Measurements from ENCODE around the gene YARS1. TPM values are rescaled to one million over a fixed set of nuclear protein-coding genes. Genes with fewer than 3 reads are reported as not detected.

The YARS1 gene
- total and polyA plus RNA-seq, 2 of the 13 experiments (the other 11 are each of a cell fraction or from before 2014, with no cell fraction given) = 50.1 to 113 TPM

DNA sequence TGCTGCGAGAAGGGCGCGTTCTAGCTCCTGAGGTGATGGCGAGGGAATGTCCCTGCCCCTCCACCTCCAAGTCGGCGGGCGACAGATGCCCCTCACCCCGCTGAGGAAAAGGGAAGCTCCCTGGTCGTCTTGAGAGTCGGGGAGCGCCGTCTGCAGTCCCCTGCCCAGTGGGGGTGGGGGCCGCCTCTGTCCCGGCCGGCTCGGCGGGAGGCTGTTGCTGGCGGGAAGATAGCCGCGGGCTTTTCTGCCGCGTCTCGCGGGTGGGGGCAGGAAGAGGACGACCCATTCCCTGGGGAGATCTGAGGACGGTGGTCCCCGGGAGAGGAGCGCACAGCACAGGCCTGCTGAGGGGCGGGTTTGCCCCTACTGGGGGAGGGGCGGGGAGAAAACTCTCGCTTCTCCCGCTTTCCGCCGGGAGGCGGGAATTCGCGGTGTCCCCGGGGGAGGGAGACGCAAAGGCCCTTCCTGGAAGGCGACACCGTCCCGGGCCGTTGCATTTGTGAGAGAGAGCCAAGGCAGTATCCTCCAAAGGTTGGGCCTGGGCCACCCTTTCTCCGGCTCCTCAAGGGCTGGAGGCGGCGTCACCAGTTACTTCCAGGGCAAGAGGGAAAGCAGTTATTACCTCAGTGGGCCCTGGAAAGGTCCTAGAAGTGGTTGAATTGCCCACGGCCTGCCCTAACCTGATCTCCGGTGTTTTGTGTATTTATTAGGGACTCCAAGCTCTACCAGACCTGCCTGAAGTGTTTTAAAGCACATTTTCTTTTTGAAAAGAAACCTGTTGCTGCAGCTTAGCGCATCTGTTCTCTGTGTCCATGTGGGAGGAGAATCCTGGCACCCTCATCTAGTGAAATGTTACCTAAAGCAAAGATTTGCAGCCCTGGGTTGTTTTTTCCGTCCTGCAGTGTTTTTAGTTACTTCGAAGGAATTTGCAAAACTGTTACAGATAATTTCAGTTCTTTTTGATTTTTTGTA, 943 bp upstream of the YARS1 start:
- peak; percentile 69 for ATAC-seq
- H4K20me1 ChIP-seq (ENCODE audit: insufficient read depth, low read length) = peaks cover 12% of the 10 kb centered on the region
- in situ Hi-C loops (cut with HindIII; ENCODE audit: extremely low pct_ligation_motif_present, low pct_unique_long_range_greater_than_20kb) = no loop called here
- BruUV-seq (replicated peaks) = TSS peak; percentile 84
- WGBS (ENCODE audit: low lambda C conversion rate) = 5% methylated on average over 24 of the region's 51 CpGs
- H3K27ac ChIP-seq (ENCODE audit: extremely low read length, insufficient read depth, low read length) = peak overlapping the region; percentile 93
- peak overlapping the region; percentile 83 to 100 (median 86) for H3K4me3 ChIP-seq (replicated peaks in 1 of 3; ENCODE audit: insufficient read depth in 1 of 3, low read depth in 2 of 3, low read length in 3 of 3)
- DNase-seq (ENCODE audit: low spot score) = peak; percentile 67
- H3K4me2 ChIP-seq (ENCODE audit: low read depth, low read length) = peak overlapping the region; percentile 90
- intact Hi-C loops (cut with micrococcal nuclease; ENCODE audit: unreplicated experiment) = loop anchor here (5.0 kb wide), 1 partner anchor 54 kb away; the partner anchor contains the start of gene FNDC5
- no peak overlapping the region for H2AFZ ChIP-seq (ENCODE audit: low read length)
- H3K36me3 ChIP-seq (replicated peaks in 1 of 2; ENCODE audit: control insufficient read depth in 1 of 2, insufficient read depth in 2 of 2, low read length in 2 of 2) = peaks cover 0 to 7% of the 10 kb centered on the region in 2 experiments; a peak in 2 of 5 replicates
- H3K9ac ChIP-seq (ENCODE audit: insufficient read depth, low read depth, low read length) = peak overlapping the region; percentile 94
- ChIA-PET POLR2A (interaction anchor here (0.6 to 1.6 kb wide), 5 partner anchors 106 to 309 kb away, joined by 3 to 5 read pairs (median 4); partner anchors contain the start of gene RBBP4), CTCF (ENCODE audit: low intra/inter-chr PET ratio, low total read pairs) (interaction anchor here (1.1 kb wide), 1 partner anchor 54 kb away, joined by 3 read pairs; no protein-coding TSS in a partner anchor)
- no peaks in the 10 kb centered on the region for H3K9me3 ChIP-seq (ENCODE audit: low read length)
- no peak for FAIRE-seq
- peaks cover 65% of the 10 kb centered on the region for H3K79me2 ChIP-seq (ENCODE audit: insufficient read depth, low read length)
- H3K27me3 ChIP-seq (ENCODE audit: control insufficient read depth in 1 of 2, insufficient read depth in 2 of 2, low read length in 2 of 2) = peaks cover 0 to 5% of the 10 kb centered on the region in 2 experiments; a peak in 1 of 5 replicates
- peaks cover 37% of the 10 kb centered on the region for H3K4me1 ChIP-seq (ENCODE audit: insufficient read depth, low read length)
- no peak for TF ChIP-seq MYNN (CRISPR knock-in tag; IDR thresholded peaks at IDR 0.05; ENCODE audit: low read depth)
- TF ChIP-seq, protein P1, sequence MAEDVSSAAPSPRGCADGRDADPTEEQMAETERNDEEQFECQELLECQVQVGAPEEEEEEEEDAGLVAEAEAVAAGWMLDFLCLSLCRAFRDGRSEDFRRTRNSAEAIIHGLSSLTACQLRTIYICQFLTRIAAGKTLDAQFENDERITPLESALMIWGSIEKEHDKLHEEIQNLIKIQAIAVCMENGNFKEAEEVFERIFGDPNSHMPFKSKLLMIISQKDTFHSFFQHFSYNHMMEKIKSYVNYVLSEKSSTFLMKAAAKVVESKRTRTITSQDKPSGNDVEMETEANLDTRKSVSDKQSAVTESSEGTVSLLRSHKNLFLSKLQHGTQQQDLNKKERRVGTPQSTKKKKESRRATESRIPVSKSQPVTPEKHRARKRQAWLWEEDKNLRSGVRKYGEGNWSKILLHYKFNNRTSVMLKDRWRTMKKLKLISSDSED (CRISPR knock-in tag; IDR thresholded peaks at IDR 0.05) = 0 out of 2 replicates have a peak, but pooled peaks have one; percentile 65
- no peak for TF ChIP-seq SRSF9 (IDR thresholded peaks at IDR 0.05; ENCODE audit: borderline replicate concordance, insufficient read depth, low read depth, low read length, poor library complexity, severe bottlenecking)
- TF ChIP-seq ZKSCAN1 (IDR thresholded peaks at IDR 0.05; ENCODE audit: low read length) = no peak
- no peak for TF ChIP-seq FOXO1 (CRISPR knock-in tag; IDR thresholded peaks at IDR 0.05)
- TF ChIP-seq DMAP1 (CRISPR knock-in tag; IDR thresholded peaks at IDR 0.05) = peak; percentile 16; the same call in 1 of the 2 replicates
- TF ChIP-seq ZMAT3 (CRISPR knock-in tag; conservative IDR thresholded peaks at IDR 0.05) = no peak
- no peak for TF ChIP-seq MAFG (CRISPR knock-in tag; IDR thresholded peaks at IDR 0.05)
- TF ChIP-seq, protein P2, sequence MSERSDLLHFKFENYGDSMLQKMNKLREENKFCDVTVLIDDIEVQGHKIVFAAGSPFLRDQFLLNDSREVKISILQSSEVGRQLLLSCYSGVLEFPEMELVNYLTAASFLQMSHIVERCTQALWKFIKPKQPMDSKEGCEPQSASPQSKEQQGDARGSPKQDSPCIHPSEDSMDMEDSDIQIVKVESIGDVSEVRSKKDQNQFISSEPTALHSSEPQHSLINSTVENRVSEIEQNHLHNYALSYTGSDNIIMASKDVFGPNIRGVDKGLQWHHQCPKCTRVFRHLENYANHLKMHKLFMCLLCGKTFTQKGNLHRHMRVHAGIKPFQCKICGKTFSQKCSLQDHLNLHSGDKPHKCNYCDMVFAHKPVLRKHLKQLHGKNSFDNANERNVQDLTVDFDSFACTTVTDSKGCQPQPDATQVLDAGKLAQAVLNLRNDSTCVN (CRISPR knock-in tag; IDR thresholded peaks at IDR 0.05; ENCODE audit: borderline replicate concordance) = no peak
- peak; percentile 55; the same call in 1 of the 2 replicates for TF ChIP-seq ZNF891 (CRISPR knock-in tag; IDR thresholded peaks at IDR 0.05)
- no peak for TF ChIP-seq NCOA5 (CRISPR knock-in tag; IDR thresholded peaks at IDR 0.05)
- no peak for TF ChIP-seq ZFP1 (CRISPR knock-in tag; IDR thresholded peaks at IDR 0.05)
- TF ChIP-seq, protein P3, sequence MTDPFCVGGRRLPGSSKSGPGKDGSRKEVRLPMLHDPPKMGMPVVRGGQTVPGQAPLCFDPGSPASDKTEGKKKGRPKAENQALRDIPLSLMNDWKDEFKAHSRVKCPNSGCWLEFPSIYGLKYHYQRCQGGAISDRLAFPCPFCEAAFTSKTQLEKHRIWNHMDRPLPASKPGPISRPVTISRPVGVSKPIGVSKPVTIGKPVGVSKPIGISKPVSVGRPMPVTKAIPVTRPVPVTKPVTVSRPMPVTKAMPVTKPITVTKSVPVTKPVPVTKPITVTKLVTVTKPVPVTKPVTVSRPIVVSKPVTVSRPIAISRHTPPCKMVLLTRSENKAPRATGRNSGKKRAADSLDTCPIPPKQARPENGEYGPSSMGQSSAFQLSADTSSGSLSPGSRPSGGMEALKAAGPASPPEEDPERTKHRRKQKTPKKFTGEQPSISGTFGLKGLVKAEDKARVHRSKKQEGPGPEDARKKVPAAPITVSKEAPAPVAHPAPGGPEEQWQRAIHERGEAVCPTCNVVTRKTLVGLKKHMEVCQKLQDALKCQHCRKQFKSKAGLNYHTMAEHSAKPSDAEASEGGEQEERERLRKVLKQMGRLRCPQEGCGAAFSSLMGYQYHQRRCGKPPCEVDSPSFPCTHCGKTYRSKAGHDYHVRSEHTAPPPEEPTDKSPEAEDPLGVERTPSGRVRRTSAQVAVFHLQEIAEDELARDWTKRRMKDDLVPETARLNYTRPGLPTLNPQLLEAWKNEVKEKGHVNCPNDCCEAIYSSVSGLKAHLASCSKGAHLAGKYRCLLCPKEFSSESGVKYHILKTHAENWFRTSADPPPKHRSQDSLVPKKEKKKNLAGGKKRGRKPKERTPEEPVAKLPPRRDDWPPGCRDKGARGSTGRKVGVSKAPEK (CRISPR knock-in tag; IDR thresholded peaks at IDR 0.05; ENCODE audit: borderline replicate concordance) = no peak
- no peak for TF ChIP-seq THAP11 (CRISPR knock-in tag; IDR thresholded peaks at IDR 0.05)

Measured in HepG2 (cell line).